Mucosa of gallbladder (tissue), 1 donor: ENCODE data around the gene GYG2. TPM values are rescaled to one million over a fixed set of nuclear protein-coding genes. Genes with fewer than 3 reads are reported as not detected.
"Not testable (repeated sequence)": the region's sequence is repeated elsewhere in the genome, so short reads cannot be mapped to it uniquely, and the experiment has no call there.

Experiments
- DNase-seq: peaks from one replicate; pipeline ENCODE4 v3.0.0-alpha.2; 2020; ENCODE audit warnings: low spot score
- total RNA-seq: library from RNA; stranded (reverse); gene quantifications from one replicate; pipeline ENCODE4 v1.2.1, GENCODE V29; 2021
- donor health status: DM: no; HTN: no; CAD: no.

Gene GYG2
- total RNA-seq, 1 donor from 2014 or later, result 5.4 TPM

DNA sequence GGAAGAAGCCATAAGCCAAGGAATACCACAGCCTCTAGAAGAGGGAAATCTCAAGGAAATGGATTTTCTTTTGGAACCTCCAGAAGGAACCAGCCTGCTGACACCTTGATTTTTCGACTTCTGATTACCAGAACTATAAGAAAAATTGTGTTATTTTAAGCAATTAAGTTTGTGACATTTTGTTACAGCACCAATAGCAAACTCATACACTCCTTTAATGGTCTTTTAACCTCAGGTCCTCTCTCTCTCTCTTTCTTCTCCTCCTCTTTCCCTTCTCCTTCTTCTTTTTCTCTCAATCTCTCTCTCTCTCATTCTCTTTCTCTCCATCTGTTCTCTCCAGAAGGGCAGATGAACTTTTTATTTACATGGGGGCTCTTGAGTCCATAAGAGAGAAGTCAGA lies 74.1 kb downstream of the GYG2 start:
- no peak for DNase-seq

DNA sequence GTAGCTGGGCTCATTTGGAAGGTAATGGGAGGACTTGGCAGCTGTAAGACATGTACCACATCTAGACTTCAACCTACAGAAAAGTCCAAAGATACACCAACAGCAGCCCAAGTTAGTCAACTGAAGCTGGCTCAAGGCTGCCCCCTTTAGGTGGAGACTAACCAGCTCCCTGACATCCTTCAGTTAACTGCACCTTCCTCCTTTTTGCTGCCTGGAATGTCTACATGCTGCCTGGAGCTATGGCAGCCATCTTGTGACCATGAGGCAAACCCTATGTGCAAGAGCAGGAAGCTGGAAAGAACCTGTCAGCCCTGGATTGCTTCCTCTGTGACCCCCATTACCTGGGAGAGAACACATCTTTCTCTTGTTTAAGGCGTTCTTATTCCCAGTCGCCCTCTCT lies 74.6 kb downstream of the GYG2 start:
- DNase-seq, result no peak

DNA sequence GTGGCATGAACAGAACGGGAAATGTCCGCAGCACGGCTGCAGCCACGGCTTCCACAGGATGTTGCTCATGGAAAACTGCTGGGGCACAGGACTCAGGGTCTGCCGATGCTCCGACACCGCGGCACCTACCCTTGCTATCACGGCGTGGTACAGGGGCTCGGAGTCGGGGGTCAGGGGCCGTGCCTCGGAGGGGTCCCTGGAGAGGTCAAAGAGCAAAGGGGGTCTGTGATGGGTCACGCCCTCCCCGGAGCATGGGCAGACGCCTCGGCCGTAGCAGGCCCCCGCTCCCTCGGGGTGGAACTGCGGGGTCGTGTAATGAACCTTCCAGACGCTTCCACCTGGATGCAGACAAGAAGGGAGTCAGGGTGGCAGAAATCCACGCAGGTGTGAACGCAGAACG lies 78.6 kb downstream of the GYG2 start:
- DNase-seq, result no peak

DNA sequence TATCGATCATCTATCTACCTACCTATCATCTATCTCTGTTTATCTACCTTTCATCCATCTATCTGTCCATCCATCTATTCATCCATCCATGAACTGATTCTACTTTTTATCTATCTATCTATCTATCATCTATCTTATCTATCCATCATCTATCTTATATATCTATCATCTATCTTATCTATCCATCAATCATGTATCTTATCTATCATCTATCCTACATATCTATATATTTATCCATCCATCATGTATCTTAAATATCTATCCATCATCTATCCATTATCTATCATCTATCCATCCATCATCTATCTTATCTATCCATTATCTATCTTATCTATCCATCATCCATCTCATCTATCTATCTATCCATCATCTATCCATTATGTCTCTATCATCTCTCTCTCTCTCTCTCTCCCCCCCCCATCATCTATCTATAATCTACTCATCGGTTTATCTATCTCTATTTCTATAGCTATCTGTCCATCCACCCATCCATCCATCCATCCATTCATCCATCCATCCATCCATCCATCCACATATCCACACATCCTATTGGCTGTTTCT lies 79.5 kb downstream of the GYG2 start:
- no peak for DNase-seq

DNA sequence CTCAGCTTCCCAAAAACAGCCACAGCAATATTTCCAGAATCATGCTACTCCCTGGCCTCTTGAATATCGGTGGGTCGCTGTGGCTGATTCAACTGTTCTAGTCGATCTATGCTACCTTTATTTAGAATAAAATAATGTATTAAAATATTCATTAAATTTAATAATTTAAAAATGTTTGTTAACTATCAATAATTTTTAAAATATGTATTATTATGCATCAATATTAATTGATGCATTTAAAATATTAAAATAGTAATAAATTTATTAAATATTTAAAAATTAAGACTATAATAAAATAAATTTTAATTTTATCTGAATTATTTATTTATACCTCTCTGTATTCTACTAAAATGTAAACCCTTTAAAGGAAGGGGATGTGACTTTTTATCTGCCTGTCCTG lies 81.4 kb downstream of the GYG2 start:
- no peak for DNase-seq

DNA sequence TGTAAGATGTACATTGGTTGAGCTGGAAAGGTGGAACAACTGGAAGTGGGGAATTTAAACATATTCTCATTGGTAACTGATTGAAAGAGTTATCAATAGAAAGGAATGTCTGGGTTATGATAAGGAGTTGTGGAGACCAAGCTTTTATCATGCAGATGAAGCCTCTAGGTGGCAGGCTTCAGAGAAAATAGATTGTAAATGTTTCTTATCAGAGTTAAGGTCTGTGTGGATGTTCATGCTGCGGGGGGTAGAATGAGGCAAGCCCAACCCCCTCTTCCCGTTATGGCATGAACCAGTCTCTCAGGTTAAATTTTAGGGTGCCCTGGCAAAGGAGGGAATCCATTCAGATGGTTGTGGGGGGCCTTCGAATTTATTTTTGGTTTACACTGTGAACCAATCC lies 84.4 kb downstream of the GYG2 start:
- no peak for DNase-seq

DNA sequence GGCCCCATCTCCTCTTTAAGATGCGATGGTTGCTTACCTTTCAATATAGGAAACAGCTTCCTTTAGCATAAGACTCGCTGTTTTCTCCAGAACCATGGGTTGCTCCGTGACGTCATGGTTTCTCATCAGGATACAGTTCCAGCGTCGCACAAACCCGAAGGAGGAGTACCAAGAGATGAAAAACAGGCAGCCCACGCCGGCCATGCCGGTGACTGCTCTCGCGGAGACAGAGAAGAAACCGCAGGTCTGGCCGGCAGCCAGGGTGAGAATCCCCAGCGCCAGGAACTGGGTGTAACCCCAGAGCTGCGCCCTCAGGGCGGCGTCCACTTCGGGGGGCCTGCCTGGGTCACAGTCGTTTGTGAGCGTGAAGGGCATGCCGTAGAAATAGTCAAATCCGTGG lies 89.0 kb downstream of the GYG2 start:
- DNase-seq, result no peak

DNA sequence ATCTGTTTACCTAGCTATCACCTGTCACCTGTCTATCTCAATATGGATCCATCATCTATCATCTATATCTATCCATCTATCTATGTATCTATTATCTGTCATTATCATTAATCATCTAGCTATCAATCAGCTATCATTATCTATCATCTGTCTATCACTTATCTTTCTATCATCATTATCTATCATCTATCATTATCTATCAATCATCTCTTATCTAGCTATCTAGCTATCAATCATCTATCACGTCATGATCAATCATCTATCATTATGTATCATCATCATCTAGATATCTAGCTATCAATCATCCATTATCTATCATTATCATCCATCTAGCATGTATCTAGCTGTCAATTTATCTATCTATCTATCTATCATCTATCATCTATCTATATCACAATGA lies 92.5 kb downstream of the GYG2 start:
- DNase-seq, result no peak

DNA sequence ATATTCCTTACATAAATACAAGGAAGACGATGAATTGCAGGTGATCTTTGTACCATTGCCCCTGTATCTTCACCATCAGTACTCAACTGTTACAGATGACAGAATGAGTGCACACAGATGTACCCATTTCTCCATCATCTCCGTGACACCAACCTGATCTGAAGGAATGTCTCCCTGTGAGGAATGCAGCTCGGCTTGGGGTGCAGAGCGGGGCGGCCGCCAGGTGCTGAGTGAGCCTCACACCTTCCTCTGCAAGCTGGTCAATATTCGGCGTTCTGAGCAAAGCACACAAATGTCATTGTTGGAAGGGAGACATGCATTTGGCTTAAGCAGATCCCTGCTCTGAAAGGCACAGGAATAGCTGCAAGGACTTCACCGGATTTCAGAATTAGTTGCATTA lies 93.0 kb downstream of the GYG2 start:
- no peak for DNase-seq

DNA sequence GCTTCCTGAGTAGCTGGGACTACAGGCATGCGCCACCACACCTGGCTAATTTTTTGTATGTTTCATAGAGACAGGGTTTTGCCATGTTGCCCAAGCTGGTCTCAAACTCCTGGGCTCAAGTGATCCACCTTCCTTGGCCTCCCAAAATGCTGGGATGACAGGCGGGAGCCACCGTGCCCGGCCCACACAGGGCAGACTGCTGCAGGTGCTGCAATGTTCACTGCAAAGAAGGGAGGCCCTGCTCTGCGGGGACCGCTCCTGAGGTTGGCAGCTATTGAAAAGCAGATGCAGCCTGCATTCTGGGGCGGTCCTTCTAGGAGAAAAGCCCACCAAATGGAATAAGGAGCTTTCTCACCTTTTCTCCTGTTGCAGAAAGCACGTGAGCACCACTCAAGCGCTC lies 95.4 kb downstream of the GYG2 start:
- no peak for DNase-seq

DNA sequence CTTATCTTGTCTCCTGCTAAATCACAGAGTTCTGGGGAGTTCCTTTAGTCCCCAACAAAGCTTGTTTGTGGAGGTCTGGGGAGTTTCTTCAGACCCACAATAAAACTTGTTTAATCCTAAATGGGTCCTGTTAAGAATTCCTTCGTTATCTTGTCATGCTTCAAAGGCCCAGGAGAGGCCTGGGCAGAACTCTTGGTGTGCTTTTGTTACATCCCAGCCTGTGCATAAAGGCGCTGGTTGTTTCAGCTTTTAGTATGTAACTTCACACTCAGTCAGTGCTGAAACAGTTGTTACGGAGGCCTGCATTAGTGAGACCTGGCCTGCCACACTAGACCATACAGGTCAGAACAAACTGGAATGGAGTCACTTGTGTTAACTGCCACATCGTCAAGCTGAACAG lies 97.5 kb downstream of the GYG2 start:
- DNase-seq, result not testable (repeated sequence)

DNA sequence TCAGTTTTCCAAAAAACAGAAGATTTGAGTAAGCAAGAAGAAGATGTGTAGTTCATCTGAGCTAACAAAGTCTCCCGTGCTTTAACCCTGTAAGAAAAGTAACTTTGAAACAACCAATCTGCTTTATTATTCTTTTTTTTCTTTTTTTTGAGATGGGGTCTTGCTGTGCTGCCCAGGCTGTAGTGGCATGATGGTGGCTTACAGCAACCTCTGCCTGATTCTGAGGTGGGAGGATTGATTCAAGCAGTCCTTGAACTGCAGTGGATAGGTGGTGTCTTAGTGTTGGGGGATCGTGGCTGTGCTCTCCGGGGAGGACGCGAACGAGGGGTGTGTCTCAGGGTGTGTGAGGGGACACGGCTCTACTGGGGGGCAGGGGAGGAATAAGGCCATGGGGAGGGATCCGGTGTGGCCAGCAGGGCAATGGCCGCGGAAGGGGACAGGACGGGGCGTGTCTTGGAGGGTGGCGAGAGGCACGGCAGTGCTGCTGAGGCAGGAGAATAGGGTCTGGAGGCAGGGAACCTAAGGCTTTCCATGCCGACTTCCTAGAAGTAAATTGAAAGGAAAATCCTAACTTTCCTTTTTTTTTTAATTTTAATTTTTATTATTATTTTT lies 98.0 kb downstream of the GYG2 start:
- DNase-seq, result no peak

DNA sequence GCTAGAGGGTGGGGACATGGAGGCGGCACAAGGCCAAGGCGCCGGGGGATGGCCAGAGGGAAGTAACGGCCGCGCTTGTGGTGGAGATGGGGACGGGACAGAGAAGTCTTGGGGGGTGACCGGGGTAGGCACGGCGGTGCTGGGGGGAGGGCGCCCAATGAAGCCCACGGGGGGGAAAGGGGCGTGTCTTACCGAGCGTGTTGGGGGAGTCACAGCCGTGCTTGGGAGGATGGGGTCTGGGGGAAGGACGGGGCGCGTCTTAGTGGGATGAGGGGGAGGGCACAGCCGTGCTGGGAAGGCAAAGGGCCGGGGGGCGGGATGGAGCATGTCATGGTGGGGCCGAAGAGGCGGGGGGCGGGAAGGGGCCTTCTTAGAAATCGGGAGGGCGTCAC lies 99.5 kb downstream of the GYG2 start:
- peak; percentile 47 for DNase-seq

DNA sequence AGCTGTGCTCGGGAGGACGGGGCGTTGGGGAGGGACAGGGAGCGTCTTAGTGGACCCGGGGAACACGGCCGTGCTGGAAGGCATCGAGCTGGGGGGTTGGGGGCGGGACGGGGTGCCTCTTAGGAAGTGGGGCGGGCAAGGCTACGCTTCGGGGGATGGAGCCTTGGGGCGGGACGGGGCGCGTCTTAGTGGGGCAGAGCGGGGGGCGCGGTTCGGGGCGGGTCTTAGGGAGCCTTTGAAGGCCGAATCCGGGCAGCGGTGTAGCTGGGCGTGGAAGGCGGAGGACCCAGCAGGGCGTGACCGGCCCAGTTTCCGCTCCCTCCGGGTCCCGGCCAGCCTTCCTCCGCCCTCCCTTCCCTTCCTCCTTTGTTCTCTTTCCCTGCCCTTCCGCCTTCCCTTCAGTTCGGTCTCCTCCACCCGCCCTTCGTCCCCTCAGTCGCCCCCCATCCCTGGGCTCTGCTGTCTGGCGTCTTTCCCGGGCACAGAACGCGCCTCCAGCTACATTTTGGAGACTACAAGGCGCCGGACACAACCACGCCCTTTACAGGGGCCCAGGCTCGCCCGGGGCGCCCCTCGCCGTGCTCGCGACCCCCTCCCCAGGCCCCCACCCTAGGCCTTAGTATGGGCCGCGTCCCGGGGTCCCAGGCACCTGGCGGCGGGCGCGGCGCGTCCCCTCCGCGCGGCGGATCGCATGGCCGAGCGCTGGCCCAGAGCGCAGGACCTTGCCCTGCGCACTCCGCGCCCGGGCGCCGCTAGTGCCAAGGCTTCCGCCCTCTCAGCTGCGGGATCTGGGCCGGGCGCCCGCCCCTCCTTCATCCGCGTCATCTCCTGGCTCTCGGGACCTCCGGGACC lies 100.1 kb downstream of the GYG2 start, which contains the start of gene ARSD:
TSS of gene ARSD (minus strand) at position 757 of the 852 bp plus-strand sequence. CDS start at position 693, 64 bp downstream.
- peak; percentile 92 for DNase-seq

DNA sequence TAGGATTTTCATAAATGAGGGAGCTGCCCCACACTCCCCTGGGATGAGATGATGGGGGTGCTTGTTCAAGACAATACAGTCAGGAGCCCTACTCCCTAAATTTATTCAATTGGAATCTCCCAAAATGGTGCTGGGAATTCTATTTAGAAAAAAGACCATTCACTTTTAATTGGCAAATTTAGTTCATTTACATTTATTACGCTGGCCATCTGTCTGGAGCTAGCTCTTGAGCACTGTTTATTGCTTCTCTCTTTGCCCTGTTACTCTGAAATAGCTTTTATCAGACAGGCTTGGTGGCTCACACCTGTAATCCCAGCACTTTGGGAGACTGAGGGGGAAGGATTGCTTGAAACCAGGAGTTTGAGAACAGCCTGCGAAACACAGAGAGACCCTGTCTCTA lies 102.4 kb downstream of the GYG2 start:
- DNase-seq, result no peak

DNA sequence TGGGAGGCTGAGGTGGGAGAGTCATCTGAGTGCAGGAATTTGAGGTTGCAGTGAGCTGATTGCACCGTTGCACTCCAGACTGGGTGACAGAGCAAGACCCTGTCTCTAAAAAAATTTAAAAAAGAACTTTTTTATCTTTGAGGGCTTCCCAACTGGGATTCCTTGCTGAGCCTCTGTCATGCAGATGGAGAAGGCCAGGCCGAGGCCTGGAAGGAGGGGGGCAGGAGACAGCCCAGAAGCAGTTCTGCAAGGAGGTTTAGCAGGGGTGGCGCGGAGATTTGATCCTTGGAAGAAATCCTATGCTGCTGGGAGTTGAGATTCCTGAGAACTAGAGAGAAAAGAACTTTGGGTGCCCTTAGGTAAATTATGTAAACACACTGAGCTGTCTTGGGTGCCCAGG lies 102.9 kb downstream of the GYG2 start:
- no peak for DNase-seq

Other genes with a start within 250 kb of the GYG2 start
- gene CD99, start 137.6 kb upstream of the GYG2 start, total RNA-seq, result 268 TPM
- 3.9 TPM for gene XG, start 76.9 kb upstream of the GYG2 start, total RNA-seq
- gene ARSD, start 100.4 kb downstream of the GYG2 start, total RNA-seq, result 82.5 TPM
- gene ARSH, start 177.6 kb downstream of the GYG2 start, total RNA-seq, result 0.12 TPM
- gene ARSF, start 212.5 kb downstream of the GYG2 start, total RNA-seq, result not detected